ENCODE data around the gene RNASEL. TPM values are rescaled to one million over a fixed set of nuclear protein-coding genes. Genes with fewer than 3 reads are reported as not detected.

Gene RNASEL
- total RNA-seq, 2 donors from 2014 or later = 4.3 to 7.4 TPM

- Mint-ChIP-seq H3K4me1 (peaks cover 35% of the 10 kb centered on the region), H3K36me3 (ENCODE audit: low read depth) (no peaks in the 10 kb centered on the region), H3K27me3 (peaks cover 25% of the 10 kb centered on the region), H3K27ac (peak overlapping the region; percentile 94), H3K4me3 (peak overlapping the region; percentile 85)
- ATAC-seq = peak; percentile 53
- peaks cover 3% of the 10 kb centered on the region for H3K9me3 ChIP-seq (ENCODE audit: control insufficient read depth, low read length, poor library complexity, severe bottlenecking)
- peak; percentile 27 to 54 (median 31) for DNase-seq
Observed at GRCh38 chr1:182615468-182616129, 26.5 kb upstream of the RNASEL start.

- peaks cover 35% of the 10 kb centered on the region for H3K4me1 Mint-ChIP-seq
- H3K27me3 Mint-ChIP-seq = peaks cover 25% of the 10 kb centered on the region
- no peaks in the 10 kb centered on the region for H3K36me3 Mint-ChIP-seq (ENCODE audit: low read depth)
- peak overlapping the region; percentile 94 for H3K27ac Mint-ChIP-seq
- H3K9me3 ChIP-seq (ENCODE audit: control insufficient read depth, low read length, poor library complexity, severe bottlenecking) = peaks cover 3% of the 10 kb centered on the region
- no peak for ATAC-seq
- DNase-seq = peak; percentile 21 to 42 (median 30)
- peak overlapping the region; percentile 85 for H3K4me3 Mint-ChIP-seq
Observed at GRCh38 chr1:182614796-182615454, 25.9 kb upstream of the RNASEL start.

- Mint-ChIP-seq H3K4me3 (no peak overlapping the region), H3K36me3 (ENCODE audit: low read depth) (no peaks in the 10 kb centered on the region), H3K27ac (no peak overlapping the region), H3K4me1 (peaks cover 27% of the 10 kb centered on the region), H3K27me3 (peaks cover 43% of the 10 kb centered on the region)
- no peaks in the 10 kb centered on the region for H3K9me3 ChIP-seq (ENCODE audit: control insufficient read depth, low read length, poor library complexity, severe bottlenecking)
- no peak for DNase-seq
- no peak for ATAC-seq
Observed at GRCh38 chr1:182611787-182612186, 22.7 kb upstream of the RNASEL start.

- Mint-ChIP-seq H3K4me3 (no peak overlapping the region), H3K36me3 (ENCODE audit: low read depth) (no peaks in the 10 kb centered on the region), H3K27me3 (peaks cover 43% of the 10 kb centered on the region), H3K4me1 (peaks cover 22% of the 10 kb centered on the region), H3K27ac (no peak overlapping the region)
- H3K9me3 ChIP-seq (ENCODE audit: control insufficient read depth, low read length, poor library complexity, severe bottlenecking) = no peaks in the 10 kb centered on the region
- DNase-seq = no peak
- no peak for ATAC-seq
Observed at GRCh38 chr1:182611326-182611725, 22.3 kb upstream of the RNASEL start.

GRCh38 chr1:182610606-182611194 is 21.6 kb upstream of the RNASEL start:
- Mint-ChIP-seq H3K27ac (no peak overlapping the region), H3K4me3 (no peak overlapping the region), H3K4me1 (peaks cover 17% of the 10 kb centered on the region), H3K36me3 (ENCODE audit: low read depth) (no peaks in the 10 kb centered on the region), H3K27me3 (peaks cover 43% of the 10 kb centered on the region)
- ATAC-seq (no peak), DNase-seq (no peak)
- no peaks in the 10 kb centered on the region for H3K9me3 ChIP-seq (ENCODE audit: control insufficient read depth, low read length, poor library complexity, severe bottlenecking)

GRCh38 chr1:182608845-182609610 is 20.0 kb upstream of the RNASEL start:
- Mint-ChIP-seq H3K27me3 (peaks cover 40% of the 10 kb centered on the region), H3K4me3 (no peak overlapping the region), H3K4me1 (peaks cover 16% of the 10 kb centered on the region), H3K27ac (no peak overlapping the region), H3K36me3 (ENCODE audit: low read depth) (no peaks in the 10 kb centered on the region)
- DNase-seq = no peak
- ATAC-seq = no peak
- H3K9me3 ChIP-seq (ENCODE audit: control insufficient read depth, low read length, poor library complexity, severe bottlenecking) = no peaks in the 10 kb centered on the region

- no peaks in the 10 kb centered on the region for H3K36me3 Mint-ChIP-seq (ENCODE audit: low read depth)
- H3K9me3 ChIP-seq (ENCODE audit: control insufficient read depth, low read length, poor library complexity, severe bottlenecking) = no peaks in the 10 kb centered on the region
- DNase-seq (no peak), ATAC-seq (no peak)
- H3K27me3 Mint-ChIP-seq = peaks cover 32% of the 10 kb centered on the region
- peaks cover 19% of the 10 kb centered on the region for H3K4me1 Mint-ChIP-seq
- no peak overlapping the region for H3K4me3 Mint-ChIP-seq
- H3K27ac Mint-ChIP-seq = no peak overlapping the region
Observed at GRCh38 chr1:182608236-182608635, 19.2 kb upstream of the RNASEL start.

GRCh38 chr1:182607566-182607965 is 18.5 kb upstream of the RNASEL start:
- H3K9me3 ChIP-seq (ENCODE audit: control insufficient read depth, low read length, poor library complexity, severe bottlenecking) = no peaks in the 10 kb centered on the region
- ATAC-seq (no peak), DNase-seq (no peak)
- Mint-ChIP-seq H3K27ac (no peak overlapping the region), H3K4me1 (peaks cover 22% of the 10 kb centered on the region), H3K27me3 (peaks cover 25% of the 10 kb centered on the region), H3K4me3 (no peak overlapping the region), H3K36me3 (ENCODE audit: low read depth) (no peaks in the 10 kb centered on the region)

- Mint-ChIP-seq H3K27me3 (peaks cover 13% of the 10 kb centered on the region), H3K36me3 (ENCODE audit: low read depth) (peaks cover 2% of the 10 kb centered on the region), H3K4me1 (peaks cover 22% of the 10 kb centered on the region), H3K27ac (no peak within 1 kb of the TSS), H3K4me3 (peak within 1 kb of the TSS; percentile 90)
- DNase-seq = peak; percentile 82 to 86 (median 83)
- no peaks in the 10 kb centered on the region for H3K9me3 ChIP-seq (ENCODE audit: control insufficient read depth, low read length, poor library complexity, severe bottlenecking)
- ATAC-seq = peak; percentile 87
Observed at GRCh38 chr1:182604175-182605164, 15.4 kb upstream of the RNASEL start, which contains the start of gene RGS16. Gene RGS16, minus strand, starts transcription at chr1:182604389. Its CDS starts 130 bp downstream, at chr1:182604259.

- peaks cover 2% of the 10 kb centered on the region for H3K36me3 Mint-ChIP-seq (ENCODE audit: low read depth)
- H3K27me3 Mint-ChIP-seq = peaks cover 5% of the 10 kb centered on the region
- H3K9me3 ChIP-seq (ENCODE audit: control insufficient read depth, low read length, poor library complexity, severe bottlenecking) = no peaks in the 10 kb centered on the region
- peaks cover 22% of the 10 kb centered on the region for H3K4me1 Mint-ChIP-seq
- DNase-seq = no peak
- no peak overlapping the region for H3K27ac Mint-ChIP-seq
- peak overlapping the region; percentile 90 for H3K4me3 Mint-ChIP-seq
- ATAC-seq = peak; percentile 16
Observed at GRCh38 chr1:182603646-182604174, 14.7 kb upstream of the RNASEL start.

- Mint-ChIP-seq H3K4me1 (peaks cover 19% of the 10 kb centered on the region), H3K4me3 (peak overlapping the region; percentile 90), H3K36me3 (ENCODE audit: low read depth) (peaks cover 2% of the 10 kb centered on the region), H3K27ac (no peak overlapping the region), H3K27me3 (no peaks in the 10 kb centered on the region)
- no peaks in the 10 kb centered on the region for H3K9me3 ChIP-seq (ENCODE audit: control insufficient read depth, low read length, poor library complexity, severe bottlenecking)
- DNase-seq (no peak), ATAC-seq (peak; percentile 67)
Observed at GRCh38 chr1:182602935-182603645, 14.0 kb upstream of the RNASEL start.

All from T-helper 17 cell (primary cell).